Measurements from ENCODE around the gene ETFA. TPM values are rescaled to one million over a fixed set of nuclear protein-coding genes. Genes with fewer than 3 reads are reported as not detected.

Gene ETFA
- total and polyA plus RNA-seq, 2 donors from 2014 or later: 90.1 to 261 TPM

- DNase-seq (peak in 4 of 5 donors; percentile 42 to 69 (median 57)), FAIRE-seq (no peak)
These were observed 24.3 kb upstream of the ETFA start for GRCh38 chr15:76335307-76336253.

GRCh38 chr15:76334438-76335306 is 23.4 kb upstream of the ETFA start:
- no peak for FAIRE-seq
- no peak overlapping the region for H3K9ac ChIP-seq (ENCODE audit: low read length in 3 of 3)
- intact Hi-C loops (cut with DNase I): loop anchor here (10.0 kb wide), 1 partner anchor 140 kb away; no protein-coding TSS in a partner anchor
- no peak overlapping the region for H3K4me3 ChIP-seq (ENCODE audit: low read length in 3 of 3)
- TF ChIP-seq, protein P1, sequence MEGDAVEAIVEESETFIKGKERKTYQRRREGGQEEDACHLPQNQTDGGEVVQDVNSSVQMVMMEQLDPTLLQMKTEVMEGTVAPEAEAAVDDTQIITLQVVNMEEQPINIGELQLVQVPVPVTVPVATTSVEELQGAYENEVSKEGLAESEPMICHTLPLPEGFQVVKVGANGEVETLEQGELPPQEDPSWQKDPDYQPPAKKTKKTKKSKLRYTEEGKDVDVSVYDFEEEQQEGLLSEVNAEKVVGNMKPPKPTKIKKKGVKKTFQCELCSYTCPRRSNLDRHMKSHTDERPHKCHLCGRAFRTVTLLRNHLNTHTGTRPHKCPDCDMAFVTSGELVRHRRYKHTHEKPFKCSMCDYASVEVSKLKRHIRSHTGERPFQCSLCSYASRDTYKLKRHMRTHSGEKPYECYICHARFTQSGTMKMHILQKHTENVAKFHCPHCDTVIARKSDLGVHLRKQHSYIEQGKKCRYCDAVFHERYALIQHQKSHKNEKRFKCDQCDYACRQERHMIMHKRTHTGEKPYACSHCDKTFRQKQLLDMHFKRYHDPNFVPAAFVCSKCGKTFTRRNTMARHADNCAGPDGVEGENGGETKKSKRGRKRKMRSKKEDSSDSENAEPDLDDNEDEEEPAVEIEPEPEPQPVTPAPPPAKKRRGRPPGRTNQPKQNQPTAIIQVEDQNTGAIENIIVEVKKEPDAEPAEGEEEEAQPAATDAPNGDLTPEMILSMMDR (IDR thresholded peaks at IDR 0.05; ENCODE audit: borderline replicate concordance, extremely low read depth, insufficient read depth): no peak
- H3K4me1 ChIP-seq (ENCODE audit: control insufficient read depth in 2 of 3, insufficient read depth in 2 of 3, low read depth in 1 of 3, low read length in 3 of 3): peaks cover 0 to 12% (median 0%) of the 10 kb centered on the region in 3 donors
- no peaks in the 10 kb centered on the region for H3K36me3 ChIP-seq (ENCODE audit: control insufficient read depth in 2 of 3, insufficient read depth in 3 of 3, low read length in 3 of 3)
- no peaks in the 10 kb centered on the region for H3K9me3 ChIP-seq (ENCODE audit: control insufficient read depth in 2 of 3, insufficient read depth in 1 of 3, low read length in 3 of 3)
- H3K27ac ChIP-seq (ENCODE audit: low read depth in 2 of 2, low read length in 2 of 2): no peak overlapping the region
- DNase-seq: no peak
- peaks cover 47% of the 10 kb centered on the region for H3K27me3 ChIP-seq (ENCODE audit: control insufficient read depth, insufficient read depth, low read length)

More at GRCh38 chr15:76335307-76336253, 24.3 kb upstream of the ETFA start:
- TF ChIP-seq, protein P1 (IDR thresholded peaks at IDR 0.05; ENCODE audit: borderline replicate concordance, extremely low read depth, insufficient read depth): no peak
- Histone ChIP-seq H3K9me3 (ENCODE audit: control insufficient read depth in 2 of 3, insufficient read depth in 1 of 3, low read length in 3 of 3) (no peaks in the 10 kb centered on the region), H3K36me3 (ENCODE audit: control insufficient read depth in 2 of 3, insufficient read depth in 3 of 3, low read length in 3 of 3) (no peaks in the 10 kb centered on the region), H3K4me1 (ENCODE audit: control insufficient read depth in 2 of 3, insufficient read depth in 2 of 3, low read depth in 1 of 3, low read length in 3 of 3) (peaks cover 0 to 17% (median 3%) of the 10 kb centered on the region in 3 donors), H3K27ac (ENCODE audit: low read depth in 2 of 2, low read length in 2 of 2) (no peak overlapping the region), H3K4me3 (ENCODE audit: low read length in 3 of 3) (peak overlapping the region in 1 of 3 donors; percentile 35), H3K9ac (ENCODE audit: low read length in 3 of 3) (no peak overlapping the region), H3K27me3 (ENCODE audit: control insufficient read depth, insufficient read depth, low read length) (peaks cover 54% of the 10 kb centered on the region)
- intact Hi-C loops (cut with DNase I): loop anchor here (10.0 kb wide), 1 partner anchor 141 kb away; no protein-coding TSS in a partner anchor

- TF ChIP-seq, protein P1 (IDR thresholded peaks at IDR 0.05; ENCODE audit: borderline replicate concordance, extremely low read depth, insufficient read depth): no peak
- DNase-seq (peak in 1 of 5 donors; percentile 48), FAIRE-seq (no peak)
- Histone ChIP-seq H3K4me1 (ENCODE audit: control insufficient read depth in 2 of 3, insufficient read depth in 2 of 3, low read depth in 1 of 3, low read length in 3 of 3) (peaks cover 0 to 12% (median 0%) of the 10 kb centered on the region in 3 donors), H3K27me3 (ENCODE audit: control insufficient read depth, insufficient read depth, low read length) (peaks cover 39% of the 10 kb centered on the region), H3K4me3 (ENCODE audit: low read length in 3 of 3) (no peak overlapping the region), H3K36me3 (ENCODE audit: control insufficient read depth in 2 of 3, insufficient read depth in 3 of 3, low read length in 3 of 3) (no peaks in the 10 kb centered on the region), H3K27ac (ENCODE audit: low read depth in 2 of 2, low read length in 2 of 2) (no peak overlapping the region), H3K9ac (ENCODE audit: low read length in 3 of 3) (no peak overlapping the region), H3K9me3 (ENCODE audit: control insufficient read depth in 2 of 3, insufficient read depth in 1 of 3, low read length in 3 of 3) (no peaks in the 10 kb centered on the region)
- intact Hi-C loops (cut with DNase I): loop anchor here (10.0 kb wide), 1 partner anchor 139 kb away; no protein-coding TSS in a partner anchor
These were observed 22.6 kb upstream of the ETFA start for GRCh38 chr15:76333720-76334437.
